ENCODE data around the gene ZNF770. TPM values are rescaled to one million over a fixed set of nuclear protein-coding genes. Genes with fewer than 3 reads are reported as not detected.

The ZNF770 gene
- polyA plus RNA-seq, 2 of the 4 experiments (the other 2 are of a cell fraction): 24.9 to 46.2 TPM

DNA sequence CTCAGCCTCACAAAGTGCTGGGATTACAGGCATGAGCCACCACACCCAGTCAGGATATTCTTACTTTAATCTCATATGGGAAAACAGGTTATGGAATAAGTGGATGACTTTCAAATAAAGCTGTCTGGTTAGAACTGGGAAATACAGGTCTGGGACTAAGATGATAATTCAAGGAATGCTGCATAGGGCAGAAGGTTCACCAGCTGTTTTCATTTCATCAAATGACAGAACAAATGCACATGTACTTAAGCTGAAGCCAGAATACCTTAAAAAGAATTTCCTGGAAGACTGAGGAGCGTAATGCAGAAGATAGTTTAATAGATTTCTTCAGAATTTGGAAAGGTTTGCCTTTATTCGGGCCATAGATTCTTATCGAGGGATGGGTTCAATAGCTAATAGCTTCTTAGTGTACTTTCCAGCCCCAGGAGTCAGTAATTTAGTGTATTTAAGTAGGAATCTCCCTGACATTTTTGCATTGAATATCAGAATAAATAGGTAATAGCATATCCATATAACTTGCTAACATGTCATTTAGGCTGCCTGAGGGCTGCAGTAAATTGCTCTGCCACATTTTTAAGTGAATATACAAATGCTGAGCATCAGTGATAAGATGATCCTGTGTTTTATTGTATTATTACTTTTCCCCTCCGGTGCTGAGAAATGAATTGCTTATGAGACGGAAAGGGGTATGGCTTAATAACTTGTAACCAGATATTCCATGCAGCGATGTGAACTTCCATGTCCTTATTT lies 40.3 kb upstream of the ZNF770 start:
- Histone ChIP-seq H3K27ac (no peak overlapping the region), H3K4me3 (no peak overlapping the region), H3K4me2 (no peak overlapping the region), H3K4me1 (no peaks in the 10 kb centered on the region), H3K9me3 (no peaks in the 10 kb centered on the region)
- WGBS (ENCODE audit: missing lambda C conversion rate): 68% methylated on average over 6 of the region's 6 CpGs
- POLR2A ChIA-PET: no interaction called here
- FAIRE-seq (no peak), ATAC-seq (no peak), DNase-seq (ENCODE audit: low read depth in 1 of 2, low spot score in 1 of 2) (no peak)
- CTCF ChIA-PET: interaction anchor here (2.6 kb wide), 1 partner anchor 10 kb away, joined by 11 read pairs; no protein-coding TSS in a partner anchor
- TF ChIP-seq ZC3H11A (IDR thresholded peaks at IDR 0.05) (no peak), FOXS1 (CRISPR knock-in tag; IDR thresholded peaks at IDR 0.05) (no peak)
- TF ChIP-seq, protein P1, sequence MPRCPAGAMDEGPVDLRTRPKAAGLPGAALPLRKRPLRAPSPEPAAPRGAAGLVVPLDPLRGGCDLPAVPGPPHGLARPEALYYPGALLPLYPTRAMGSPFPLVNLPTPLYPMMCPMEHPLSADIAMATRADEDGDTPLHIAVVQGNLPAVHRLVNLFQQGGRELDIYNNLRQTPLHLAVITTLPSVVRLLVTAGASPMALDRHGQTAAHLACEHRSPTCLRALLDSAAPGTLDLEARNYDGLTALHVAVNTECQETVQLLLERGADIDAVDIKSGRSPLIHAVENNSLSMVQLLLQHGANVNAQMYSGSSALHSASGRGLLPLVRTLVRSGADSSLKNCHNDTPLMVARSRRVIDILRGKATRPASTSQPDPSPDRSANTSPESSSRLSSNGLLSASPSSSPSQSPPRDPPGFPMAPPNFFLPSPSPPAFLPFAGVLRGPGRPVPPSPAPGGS (IDR thresholded peaks at IDR 0.05): no peak

DNA sequence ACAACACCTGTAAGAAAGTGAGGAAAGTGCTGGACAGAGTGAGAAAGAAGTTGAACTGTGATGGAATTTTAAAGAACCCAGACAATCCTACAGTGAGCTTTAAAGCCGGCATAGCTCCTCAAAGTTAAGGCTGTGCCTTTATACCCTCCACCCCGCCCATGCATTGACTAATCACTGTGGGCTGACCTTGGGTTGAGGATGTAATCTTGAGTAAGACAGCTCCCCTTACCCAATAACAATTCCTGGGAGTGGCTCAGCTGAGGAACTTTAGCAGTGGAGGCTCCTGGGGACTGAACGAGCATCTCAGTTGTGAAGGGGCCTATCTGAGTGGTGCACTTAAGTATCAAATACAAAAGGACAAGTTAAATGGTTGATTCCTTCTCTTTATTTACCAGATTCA lies 35.7 kb upstream of the ZNF770 start:
- FAIRE-seq (no peak), DNase-seq (ENCODE audit: low read depth in 1 of 2, low spot score in 1 of 2) (no peak), ATAC-seq (no peak)
- no peaks in the 10 kb centered on the region for H3K9me3 ChIP-seq
- POLR2A ChIA-PET: no interaction called here
- no peak overlapping the region for H3K4me3 ChIP-seq
- H3K4me2 ChIP-seq: no peak overlapping the region
- no peak for TF ChIP-seq CHD2 (IDR thresholded peaks at IDR 0.05; ENCODE audit: low read length, partially characterized antibody)
- TF ChIP-seq KDM1A (IDR thresholded peaks at IDR 0.05; ENCODE audit: low read depth): no peak
- no peak for TF ChIP-seq SMC3 (IDR thresholded peaks at IDR 0.05)
- no peak for TF ChIP-seq ZSCAN20 (CRISPR knock-in tag; IDR thresholded peaks at IDR 0.05)
- 67% methylated on average over 3 of the region's 3 CpGs for WGBS (ENCODE audit: missing lambda C conversion rate)
- 0 out of 3 replicates have a peak, but pooled peaks cover 4% of the 10 kb centered on the region for H3K4me1 ChIP-seq
- H3K27ac ChIP-seq: no peak overlapping the region
- CTCF ChIA-PET: interaction anchor here (0.9 to 1.4 kb wide), 2 partner anchors 31 to 43 kb away, joined by 3 read pairs; no protein-coding TSS in a partner anchor

DNA sequence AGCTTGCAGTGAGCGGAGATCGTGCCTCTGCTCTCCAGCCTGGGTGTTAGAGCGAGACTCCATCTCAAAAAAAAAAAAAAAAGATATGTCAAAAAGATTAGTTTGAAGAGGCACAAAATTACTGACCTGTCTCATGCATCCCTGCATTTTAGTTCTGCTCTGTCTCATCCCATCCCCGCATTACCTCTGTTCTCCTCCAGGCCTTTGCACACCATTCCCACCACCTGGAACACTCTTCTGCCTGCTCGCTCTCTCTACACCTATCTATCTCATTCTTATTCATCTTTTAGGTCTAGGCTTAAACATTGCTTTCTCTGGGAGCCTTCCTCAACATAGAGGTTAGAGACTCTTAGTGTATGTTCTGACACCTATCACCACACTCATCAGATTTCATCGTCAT lies 32.9 kb upstream of the ZNF770 start:
- ATAC-seq (peak; percentile 55 to 56; a peak in 2 of 6 replicates), FAIRE-seq (no peak), DNase-seq (ENCODE audit: low read depth in 1 of 2, low spot score in 1 of 2) (no peak)
- Histone ChIP-seq H3K27ac (no peak overlapping the region), H3K4me2 (no peak overlapping the region), H3K9me3 (no peaks in the 10 kb centered on the region), H3K4me1 (0 out of 3 replicates have a peak, but pooled peaks cover 4% of the 10 kb centered on the region), H3K4me3 (no peak overlapping the region)
- TF ChIP-seq, protein P2, sequence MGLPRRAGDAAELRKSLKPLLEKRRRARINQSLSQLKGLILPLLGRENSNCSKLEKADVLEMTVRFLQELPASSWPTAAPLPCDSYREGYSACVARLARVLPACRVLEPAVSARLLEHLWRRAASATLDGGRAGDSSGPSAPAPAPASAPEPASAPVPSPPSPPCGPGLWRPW (IDR thresholded peaks at IDR 0.05): no peak
- TF ChIP-seq HEYL (CRISPR knock-in tag; IDR thresholded peaks at IDR 0.05) (no peak), BHLHE40 (IDR thresholded peaks at IDR 0.05; ENCODE audit: low read depth, low read length) (no peak), PHF8 (IDR thresholded peaks at IDR 0.05; ENCODE audit: borderline replicate concordance, low read depth) (no peak), FOSB (CRISPR knock-in tag; IDR thresholded peaks at IDR 0.05) (no peak), RNF2 (IDR thresholded peaks at IDR 0.05; ENCODE audit: borderline replicate concordance, low read depth) (no peak), KDM1A (IDR thresholded peaks at IDR 0.05; ENCODE audit: low read depth) (no peak), SREBF2 (IDR thresholded peaks at IDR 0.05) (no peak), HOXB5 (CRISPR knock-in tag; IDR thresholded peaks at IDR 0.05) (no peak), KDM5A (IDR thresholded peaks at IDR 0.05) (no peak)
- TF ChIP-seq, protein P3, sequence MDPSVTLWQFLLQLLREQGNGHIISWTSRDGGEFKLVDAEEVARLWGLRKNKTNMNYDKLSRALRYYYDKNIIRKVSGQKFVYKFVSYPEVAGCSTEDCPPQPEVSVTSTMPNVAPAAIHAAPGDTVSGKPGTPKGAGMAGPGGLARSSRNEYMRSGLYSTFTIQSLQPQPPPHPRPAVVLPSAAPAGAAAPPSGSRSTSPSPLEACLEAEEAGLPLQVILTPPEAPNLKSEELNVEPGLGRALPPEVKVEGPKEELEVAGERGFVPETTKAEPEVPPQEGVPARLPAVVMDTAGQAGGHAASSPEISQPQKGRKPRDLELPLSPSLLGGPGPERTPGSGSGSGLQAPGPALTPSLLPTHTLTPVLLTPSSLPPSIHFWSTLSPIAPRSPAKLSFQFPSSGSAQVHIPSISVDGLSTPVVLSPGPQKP (IDR thresholded peaks at IDR 0.05; ENCODE audit: low read depth, low read length): no peak
- TF ChIP-seq, protein P4, sequence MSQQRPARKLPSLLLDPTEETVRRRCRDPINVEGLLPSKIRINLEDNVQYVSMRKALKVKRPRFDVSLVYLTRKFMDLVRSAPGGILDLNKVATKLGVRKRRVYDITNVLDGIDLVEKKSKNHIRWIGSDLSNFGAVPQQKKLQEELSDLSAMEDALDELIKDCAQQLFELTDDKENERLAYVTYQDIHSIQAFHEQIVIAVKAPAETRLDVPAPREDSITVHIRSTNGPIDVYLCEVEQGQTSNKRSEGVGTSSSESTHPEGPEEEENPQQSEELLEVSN (IDR thresholded peaks at IDR 0.05; ENCODE audit: borderline replicate concordance, low read depth): no peak
- POLR2A ChIA-PET: interaction anchor here (0.9 to 1.5 kb wide), 2 partner anchors 33 to 51 kb away, joined by 3 to 4 read pairs; partner anchors contain the start of gene ZNF770
- 87% methylated on average over 6 of the region's 6 CpGs for WGBS (ENCODE audit: missing lambda C conversion rate)
- CTCF ChIA-PET: interaction anchor here (0.7 kb wide), 1 partner anchor 769 kb away, joined by 4 read pairs; no protein-coding TSS in a partner anchor
